A549 (cell line): ENCODE measurements around the gene SLC11A2.

Source experiments
- BCL3 ChIP-seq: fragments of >200 bp; sonication (Bioruptor Twin); formaldehyde crosslinking; IDR thresholded peaks from 3 replicates; pipeline ENCODE4 v1.6.1; 2016
- CTCF ChIP-seq: fragments of >200 bp; sonication (Bioruptor Twin); formaldehyde crosslinking; IDR thresholded peaks from 3 replicates; pipeline ENCODE4 v1.5.1; 2016
- KDM1A ChIP-seq: fragments of 200-600 bp; sonication (generic); IDR thresholded peaks from 2 replicates; pipeline ENCODE4 v1.6.1; 2016; ENCODE audit warnings: low read depth, mild to moderate bottlenecking
- RCOR1 ChIP-seq: fragments of 150-350 bp; IDR thresholded peaks from 2 replicates; pipeline ENCODE4 v1.6.1; 2014; ENCODE audit warnings: antibody characterized with exemption, low read length, low read depth
- REST ChIP-seq: fragments of 200-600 bp; sonication (generic); IDR thresholded peaks from 2 replicates; pipeline ENCODE4 v1.6.1; 2016; ENCODE audit warnings: antibody characterized with exemption, mild to moderate bottlenecking, moderate library complexity

- TF ChIP-seq CTCF (peak; percentile 74), RCOR1 (no peak), KDM1A (no peak), REST (no peak), BCL3 (no peak)
These were observed 39.0 kb downstream of the SLC11A2 start for GRCh38 chr12:50986966-50987737.
